H1 (cell line): ENCODE measurements around the gene IL36RN. TPM values are rescaled to one million over a fixed set of nuclear protein-coding genes. Genes with fewer than 3 reads are reported as not detected.

Experiments used
- CTCF ChIA-PET: fragments of 300-600 bp; sonication (Branson Sonifier 250); formaldehyde crosslinking; loops from one replicate; lab custom pipeline; 2021; ENCODE audit not compliant: partially characterized antibody; lab: Charles Lee
- POLR2A ChIA-PET: fragments of 300-600 bp; sonication (Branson Sonifier 250); formaldehyde crosslinking; loops from one replicate; lab custom pipeline; 2021; ENCODE audit warnings: inconsistent platforms; ENCODE audit not compliant: partially characterized antibody; lab: Charles Lee
- DNase-seq, 2 experiments: peaks; one replicate each; pipeline versions ENCODE4 v3.0.0 to v3.0.0-alpha.2; 2010 to 2022; ENCODE audit warnings: low spot score in 2 of 2, low read depth in 1 of 2, mixed read lengths in 1 of 2
- FAIRE-seq: peaks from 2 replicates; lab custom pipeline; 2011; peaks lifted over from hg19 to GRCh38; lab: Jason Lieb, UNC
- H2AFZ ChIP-seq: 2 replicates; pipeline ENCODE4 v1.8.1; 2012; ENCODE audit warnings: low read length, inconsistent platforms
- H2AK5ac ChIP-seq: 2 replicates; pipeline ENCODE4 v1.6.1; 2013; ENCODE audit warnings: low read depth, low read length
- H2BK120ac ChIP-seq: replicated peaks from 2 replicates; pipeline ENCODE3; 2013; ENCODE audit warnings: low read depth, low read length, inconsistent platforms
- H2BK12ac ChIP-seq: 2 replicates; pipeline ENCODE4 v1.6.1; 2013; ENCODE audit warnings: low read depth, low read length
- H2BK15ac ChIP-seq: 2 replicates; pipeline ENCODE4 v1.6.1; 2013; ENCODE audit warnings: low read length
- H2BK20ac ChIP-seq: 2 replicates; pipeline ENCODE4 v1.6.1; 2013; ENCODE audit warnings: low read length
- H2BK5ac ChIP-seq: 2 replicates; pipeline ENCODE4 v1.6.1; 2013; ENCODE audit warnings: low read depth, low read length
- H3K14ac ChIP-seq: 2 replicates; pipeline ENCODE4 v1.6.1; 2013; ENCODE audit warnings: inconsistent platforms; ENCODE audit not compliant: insufficient read length
- H3K18ac ChIP-seq: 2 replicates; pipeline ENCODE4 v1.6.1; 2013; ENCODE audit warnings: low read length; ENCODE audit errors: extremely low read depth
- H3K23ac ChIP-seq: 2 replicates; pipeline ENCODE4 v1.6.1; 2013; ENCODE audit warnings: inconsistent platforms; ENCODE audit not compliant: insufficient read length
- H3K23me2 ChIP-seq: 2 replicates; pipeline ENCODE4 v1.6.1; 2013; ENCODE audit warnings: low read depth, low read length
- H3K27ac ChIP-seq: 2 replicates; pipeline ENCODE4 v1.6.1; 2011; ENCODE audit warnings: low read depth, low read length, inconsistent platforms
- H3K27me3 ChIP-seq, 4 experiments: replicated peaks in 1 of 4; 1 replicate in 1 of 4; 2 replicates in 3 of 4; pipeline versions ENCODE4 v1.6.1 to v1.8.1; 2011 to 2013; ENCODE audit warnings: low read length in 3 of 4, mild to moderate bottlenecking in 3 of 4, inconsistent platforms in 2 of 4, mixed read lengths in 2 of 4, moderate library complexity in 1 of 4; ENCODE audit not compliant: control insufficient read depth in 3 of 4, insufficient read depth in 3 of 4; ENCODE audit errors: extremely low read depth in 1 of 4
- H3K36me3 ChIP-seq, 4 experiments: 2 replicates each; pipeline versions ENCODE4 v1.6.1 to v1.8.1; 2011 to 2013; ENCODE audit warnings: mild to moderate bottlenecking in 4 of 4, low read length in 3 of 4, moderate library complexity in 2 of 4, control low read depth in 1 of 4, inconsistent platforms in 1 of 4; ENCODE audit not compliant: insufficient read depth in 4 of 4, control insufficient read depth in 2 of 4
- H3K4ac ChIP-seq: replicated peaks from 2 replicates; pipeline ENCODE3; 2013; ENCODE audit warnings: low read length, low read depth, mixed read lengths, inconsistent platforms; ENCODE audit not compliant: insufficient read length
- H3K4me1 ChIP-seq, 4 experiments: replicated peaks in 1 of 4; 1 replicate in 1 of 4; 2 replicates in 3 of 4; pipeline versions ENCODE4 v1.6.1 to v1.8.1; 2011 to 2013; ENCODE audit warnings: low read length in 3 of 4, inconsistent platforms in 2 of 4, mixed read lengths in 1 of 4; ENCODE audit not compliant: insufficient read depth in 4 of 4, control insufficient read depth in 3 of 4
- H3K4me2 ChIP-seq, 2 experiments: 2 replicates each; pipeline versions ENCODE4 v1.6.1 to v1.8.1; 2011 to 2013; ENCODE audit warnings: low read depth in 2 of 2, low read length in 2 of 2, control low read depth in 1 of 2, inconsistent platforms in 1 of 2, mild to moderate bottlenecking in 1 of 2; ENCODE audit not compliant: insufficient read depth in 1 of 2
- H3K4me3 ChIP-seq, 4 experiments: fragments of 200-600, 300-600 bp in 1 of 4; sonication (generic), shearing (Covaris generic), sonication (Bioruptor Twin) in 1 of 4; 2 replicates each; pipeline versions ENCODE4 v1.5.1 to v1.8.1; 2011 to 2016; ENCODE audit warnings: low read length in 4 of 4, low read depth in 3 of 4, control low read depth in 2 of 4, inconsistent platforms in 2 of 4, mild to moderate bottlenecking in 2 of 4, mixed read lengths in 1 of 4, moderate library complexity in 1 of 4; ENCODE audit not compliant: insufficient read depth in 2 of 4; ENCODE audit errors: extremely low read depth in 1 of 4
- H3K56ac ChIP-seq: replicated peaks from 2 replicates; pipeline ENCODE3; 2013; ENCODE audit warnings: low read depth, mild to moderate bottlenecking, mixed read lengths, low read length, inconsistent platforms; ENCODE audit not compliant: insufficient read length
- H3K79me1 ChIP-seq: 2 replicates; pipeline ENCODE4 v1.6.1; 2013; ENCODE audit warnings: low read depth, low read length, control low read depth
- H3K79me2 ChIP-seq, 2 experiments: 2 replicates each; pipeline versions ENCODE4 v1.6.1 to v1.8.1; 2012 to 2013; ENCODE audit warnings: low read length in 2 of 2, mild to moderate bottlenecking in 2 of 2, inconsistent platforms in 1 of 2; ENCODE audit not compliant: insufficient read depth in 2 of 2, control insufficient read depth in 1 of 2
- H3K9ac ChIP-seq, 4 experiments: replicated peaks in 1 of 4; 1 replicate in 1 of 4; 2 replicates in 3 of 4; pipeline versions ENCODE4 v1.6.1 to v1.8.1; 2011 to 2013; ENCODE audit warnings: low read depth in 3 of 4, low read length in 3 of 4, control low read depth in 2 of 4, mild to moderate bottlenecking in 2 of 4, moderate library complexity in 2 of 4, inconsistent platforms in 1 of 4; ENCODE audit errors: extremely low read depth in 1 of 4
- H3K9me3 ChIP-seq, 2 experiments: 2 replicates each; pipeline versions ENCODE4 v1.6.1 to v1.8.1; 2012 to 2013; ENCODE audit warnings: mild to moderate bottlenecking in 2 of 2, moderate library complexity in 2 of 2, control low read depth in 1 of 2, inconsistent platforms in 1 of 2, low read depth in 1 of 2, low read length in 1 of 2, mixed read lengths in 1 of 2; ENCODE audit not compliant: insufficient read depth in 2 of 2
- H4K20me1 ChIP-seq, 2 experiments: replicated peaks in 1 of 2; 2 replicates each; pipeline versions ENCODE3 to v1.8.1; 2011 to 2013; ENCODE audit warnings: inconsistent platforms in 2 of 2, low read length in 2 of 2, mild to moderate bottlenecking in 1 of 2; ENCODE audit not compliant: insufficient read depth in 2 of 2, control insufficient read depth in 1 of 2
- H4K5ac ChIP-seq: 2 replicates; pipeline ENCODE4 v1.6.1; 2013; ENCODE audit warnings: low read length, low read depth, mixed read lengths, inconsistent platforms; ENCODE audit not compliant: insufficient read length
- H4K8ac ChIP-seq: 2 replicates; pipeline ENCODE4 v1.8.0; 2013; ENCODE audit warnings: mild to moderate bottlenecking, moderate library complexity, low read length, inconsistent platforms; ENCODE audit not compliant: insufficient read depth; ENCODE audit errors: extremely low read depth
- H4K91ac ChIP-seq: replicated peaks from 2 replicates; pipeline ENCODE3; 2013; ENCODE audit warnings: low read length, mixed read lengths, inconsistent platforms; ENCODE audit not compliant: insufficient read length
- SIX5 ChIP-seq: IDR thresholded peaks from 2 replicates; pipeline ENCODE4 v1.6.1; 2011; ENCODE audit warnings: mild to moderate bottlenecking, low read depth, low read length
- WGBS, 2 experiments: shearing (Covaris generic) in 1 of 2; methylation state at CpG; one replicate each; pipeline versions ENCODE4 v1.1.6 to v1.1.7; 2013 to 2015; ENCODE audit warnings: low lambda C conversion rate in 2 of 2, mixed read lengths in 2 of 2, inconsistent platforms in 1 of 2, low coverage in 1 of 2, missing lambda C conversion rate in 1 of 2; ENCODE audit not compliant: insufficient replicate concordance in 2 of 2, insufficient coverage in 1 of 2, insufficient read length in 1 of 2; ENCODE audit errors: extremely low coverage in 1 of 2, missing lambda C conversion rate in 1 of 2; 5-methylcytosine and 5-hydroxymethylcytosine counted together
- polyA plus RNA-seq, 7 experiments: library from polyadenylated mRNA; depleted of rRNA in 3 of 7; stranded (reverse) in 5 of 7; unstranded in 2 of 7; fragments of >200 nt in 5 of 7; fragments of 200-250 nt in 2 of 7; gene quantifications; 1 replicate in 5 of 7; 2 replicates in 1 of 7; 4 replicates in 1 of 7; pipeline versions ENCODE4 v1.2.1 to v1.2.3, GENCODE V29; 2011 to 2013; ENCODE audit warnings: missing spikeins in 2 of 7, mixed read lengths in 2 of 7
- total RNA-seq: library from RNA; stranded (reverse); fragmentation: NEBNext Ultra II Directional; extraction: Animal tissue kit (Norgen Biotek cat#: 25700); gene quantifications from 2 replicates; pipeline ENCODE4 v1.2.1, GENCODE V29; 2021

The IL36RN gene
- total and polyA plus RNA-seq, 2 of the 8 experiments (the other 6 are each of a cell fraction or from before 2014, with no cell fraction given) = not detected

DNA sequence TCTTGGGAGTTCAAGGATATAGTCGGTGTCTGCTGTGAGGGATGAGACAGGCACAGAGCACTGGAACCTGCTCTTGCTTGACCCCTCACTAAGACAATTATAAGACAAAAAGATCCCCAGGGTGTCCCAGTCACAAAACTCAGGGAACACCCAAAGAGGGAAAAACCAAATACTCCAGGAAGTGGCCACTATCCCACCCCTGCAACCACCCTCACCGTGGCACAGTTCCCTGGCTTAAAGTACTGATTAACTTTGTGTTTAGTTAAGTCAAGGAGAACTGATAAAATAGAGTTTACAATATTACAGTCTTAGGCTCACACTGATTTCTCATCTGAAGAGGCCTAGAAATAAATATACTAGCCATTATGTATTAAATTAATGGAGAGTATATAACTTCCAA, 19.8 kb upstream of the IL36RN start:
- Histone ChIP-seq H2AFZ (no peak overlapping the region), H4K8ac (no peak overlapping the region), H4K5ac (no peak overlapping the region), H3K23me2 (no peaks in the 10 kb centered on the region), H4K91ac (no peak overlapping the region), H3K56ac (no peak overlapping the region), H2BK120ac (no peak overlapping the region), H2AK5ac (no peak overlapping the region), H3K23ac (no peak overlapping the region), H3K4ac (no peak overlapping the region), H3K4me2 (no peak overlapping the region), H3K14ac (no peak overlapping the region), H3K18ac (no peak overlapping the region), H3K9me3 (no peaks in the 10 kb centered on the region), H3K9ac (no peak overlapping the region), H2BK15ac (no peak overlapping the region), H3K4me1 (no peaks in the 10 kb centered on the region), H3K36me3 (no peaks in the 10 kb centered on the region), H3K79me2 (no peaks in the 10 kb centered on the region), H2BK20ac (no peak overlapping the region), H3K27ac (no peak overlapping the region), H3K4me3 (no peak overlapping the region), H2BK12ac (no peak overlapping the region), H4K20me1 (no peaks in the 10 kb centered on the region), H3K79me1 (no peaks in the 10 kb centered on the region), H3K27me3 (no peaks in the 10 kb centered on the region; a peak in 1 of 7 replicates), H2BK5ac (no peak overlapping the region)
- 84% methylated on average over 2 of the region's 2 CpGs; no CpG with 5 or more reads in 1 of the 2 experiments for WGBS, 2 experiments
- DNase-seq (no peak), FAIRE-seq (no peak)
- TF ChIP-seq SIX5 = no peak
- ChIA-PET POLR2A (no interaction called here), CTCF (no interaction called here)
